Fibroblast of skin of scalp (primary cell): ENCODE data around the gene SULT1C4. TPM values are rescaled to one million over a fixed set of nuclear protein-coding genes. Genes with fewer than 3 reads are reported as not detected.
"Not testable (repeated sequence)": the region's sequence is repeated elsewhere in the genome, so short reads cannot be mapped to it uniquely, and the experiment has no call there.

Experiments
- DNase-seq: peaks from one replicate; pipeline ENCODE4 v3.0.0-alpha.2; 2013
- polyA plus RNA-seq, 2 experiments: library from polyadenylated mRNA; unstranded; fragments of 120-200 nt; gene quantifications; one replicate each; pipeline ENCODE4 v1.2.1, GENCODE V29; 2013; ENCODE audit not compliant: insufficient read length in 2 of 2

SULT1C4 gene
- 0.12 TPM for polyA plus RNA-seq (2013, experiment 1 of 2; ENCODE audit: insufficient read length)
- polyA plus RNA-seq (2013, experiment 2 of 2; ENCODE audit: insufficient read length), result 1.0 TPM

GRCh38 chr2:108377815-108378630 is at the start of gene SULT1C4:
TSS of gene SULT1C4 (plus strand) at chr2:108377954. CDS start at chr2:108378338, 384 bp downstream.
- DNase-seq, result peak; percentile 26

GRCh38 chr2:108329771-108330170 is 48.0 kb upstream of the SULT1C4 start:
- DNase-seq, result no peak

- peak; percentile 82 for DNase-seq
Observed at GRCh38 chr2:108330979-108331378, 46.8 kb upstream of the SULT1C4 start.

- DNase-seq, result no peak
Observed at GRCh38 chr2:108345951-108346350, 31.8 kb upstream of the SULT1C4 start.

GRCh38 chr2:108346827-108347226 is 30.9 kb upstream of the SULT1C4 start:
- no peak for DNase-seq

GRCh38 chr2:108347786-108348185 is 30.0 kb upstream of the SULT1C4 start:
- no peak for DNase-seq

GRCh38 chr2:108348816-108349570 is 28.8 kb upstream of the SULT1C4 start:
- no peak for DNase-seq

GRCh38 chr2:108349571-108349928 is 28.2 kb upstream of the SULT1C4 start:
- no peak for DNase-seq

GRCh38 chr2:108351889-108352288 is 25.9 kb upstream of the SULT1C4 start:
- DNase-seq, result peak; percentile 46

GRCh38 chr2:108354136-108354535 is 23.6 kb upstream of the SULT1C4 start:
- DNase-seq, result no peak

GRCh38 chr2:108355906-108356734 is 21.6 kb upstream of the SULT1C4 start:
- no peak for DNase-seq

GRCh38 chr2:108359336-108359735 is 18.4 kb upstream of the SULT1C4 start:
- not testable (repeated sequence) for DNase-seq

- DNase-seq, result no peak
Observed at GRCh38 chr2:108360776-108361468, 16.8 kb upstream of the SULT1C4 start.

GRCh38 chr2:108363024-108363907 is 14.5 kb upstream of the SULT1C4 start:
- no peak for DNase-seq

- peak; percentile 44 for DNase-seq
Observed at GRCh38 chr2:108363908-108364225, 13.9 kb upstream of the SULT1C4 start.

GRCh38 chr2:108364676-108365297 is 13.0 kb upstream of the SULT1C4 start:
- peak; percentile 72 for DNase-seq

- no peak for DNase-seq
Observed at GRCh38 chr2:108365656-108366055, 12.1 kb upstream of the SULT1C4 start.

GRCh38 chr2:108367014-108367413 is 10.7 kb upstream of the SULT1C4 start:
- no peak for DNase-seq

- DNase-seq, result peak; percentile 57
Observed at GRCh38 chr2:108367561-108368175, 10.1 kb upstream of the SULT1C4 start.

- DNase-seq, result no peak
Observed at GRCh38 chr2:108369153-108369552, 8.6 kb upstream of the SULT1C4 start.
